MCF 10A (cell line): Measurements from ENCODE around the gene RAMP3. TPM values are rescaled to one million over a fixed set of nuclear protein-coding genes. Genes with fewer than 3 reads are reported as not detected.

Experiments
- BruUV-seq: library from RNA; stranded (reverse); fragments of 400-500 nt; replicated peaks from 2 replicates; lab custom pipeline; 2021; lab: Mats Ljungman, UMichigan
- CTCF ChIA-PET: fragments of 300-600 bp; sonication (Branson Sonifier 250); formaldehyde crosslinking; extraction: SDS; loops from one replicate; lab custom pipeline; 2021; ENCODE audit warnings: antibody characterized with exemption, inconsistent platforms; lab: Yijun Ruan, JAX
- POLR2A ChIA-PET: fragments of 300-600, 350-650 bp; sonication (Branson Sonifier 250); formaldehyde crosslinking; extraction: SDS; loops from one replicate; lab custom pipeline; 2020; ENCODE audit warnings: antibody characterized with exemption, inconsistent platforms; lab: Yijun Ruan, JAX
- DNase-seq: peaks from one replicate; pipeline ENCODE4 v3.0.0-alpha.2; 2018; ENCODE audit not compliant: unreplicated experiment
- H3K27ac Mint-ChIP-seq: one replicate; pipeline ENCODE4 v1.8.0; 2022; ENCODE audit warnings: mild to moderate bottlenecking, low read depth, mixed read lengths; ENCODE audit not compliant: unreplicated experiment
- H3K27me3 Mint-ChIP-seq: one replicate; pipeline ENCODE4 v1.8.0; 2022; ENCODE audit warnings: mixed read lengths; ENCODE audit not compliant: insufficient read depth, unreplicated experiment
- H3K36me3 Mint-ChIP-seq: one replicate; pipeline ENCODE4 v1.8.0; 2022; ENCODE audit warnings: mild to moderate bottlenecking, moderate library complexity, mixed read lengths; ENCODE audit not compliant: insufficient read depth, unreplicated experiment
- H3K4me1 Mint-ChIP-seq: one replicate; pipeline ENCODE4 v1.8.0; 2022; ENCODE audit warnings: mixed read lengths; ENCODE audit not compliant: insufficient read depth, unreplicated experiment
- H3K4me3 Mint-ChIP-seq: one replicate; pipeline ENCODE4 v1.8.0; 2022; ENCODE audit warnings: mild to moderate bottlenecking, moderate library complexity, mixed read lengths; ENCODE audit not compliant: unreplicated experiment
- H3K9me3 Mint-ChIP-seq: one replicate; pipeline ENCODE4 v1.8.0; 2022; ENCODE audit warnings: mixed read lengths; ENCODE audit not compliant: unreplicated experiment
- intact Hi-C: fragments of 100-400 bp; cut with micrococcal nuclease; formaldehyde crosslinking; loops from 2 replicates; pipeline ENCODE4 v1.14.1; 2022
- total RNA-seq: library from RNA; stranded (reverse); gene quantifications from 2 replicates; pipeline ENCODE4 v1.2.3, GENCODE V29; 2022
- TF ChIP-seq, protein P1 (sequence below): fragments of 200-600 bp; IDR thresholded peaks from one replicate; pipeline ENCODE4 v1.8.0; 2022; ENCODE audit warnings: antibody characterized with exemption, mild to moderate bottlenecking; ENCODE audit not compliant: unreplicated experiment

The RAMP3 gene
- total RNA-seq, 1 experiment from 2014 or later = not detected

DNA sequence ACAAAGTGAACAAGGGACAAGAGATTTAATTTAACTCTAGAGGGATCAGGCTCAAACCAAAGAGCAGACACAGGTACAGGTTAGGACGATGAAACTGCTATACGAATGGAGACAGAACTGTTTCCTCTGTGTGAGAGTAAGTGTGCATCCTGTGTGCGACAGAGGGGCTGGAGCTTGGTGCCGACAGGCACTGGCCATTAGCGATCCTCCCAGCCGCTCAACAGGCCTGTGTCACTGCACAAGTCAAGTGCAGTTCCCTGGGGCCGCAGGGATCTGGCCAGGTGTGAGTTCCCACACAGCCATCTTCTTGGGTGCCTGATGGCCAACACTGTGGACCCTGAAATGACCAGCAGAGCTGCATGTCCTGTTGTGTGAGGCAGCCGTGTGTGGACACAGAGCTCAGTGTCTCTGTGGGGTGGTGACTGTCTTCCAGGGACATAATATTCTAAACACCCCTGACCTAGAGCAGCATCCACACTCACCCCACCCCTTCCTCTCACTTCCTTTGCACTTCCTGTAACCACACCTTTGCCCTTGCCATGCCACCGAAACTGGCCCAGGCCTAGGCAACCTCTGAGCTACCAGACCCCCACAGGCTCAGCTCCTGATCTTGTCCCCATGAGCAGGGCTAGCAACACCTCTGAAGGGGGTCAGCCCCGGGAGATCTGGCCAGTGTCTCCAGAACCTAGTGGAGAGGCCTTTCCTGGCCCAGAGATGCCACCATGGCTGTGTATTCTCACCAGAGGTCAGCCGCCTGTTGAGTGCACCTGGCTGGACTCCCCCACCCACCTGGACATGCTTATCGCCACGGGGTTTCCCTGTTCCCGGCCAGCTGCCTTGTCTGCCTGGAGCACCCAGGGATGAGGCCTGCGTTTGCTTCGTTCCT is 34.4 kb upstream of the RAMP3 start:
- intact Hi-C loops = no loop called here
- Mint-ChIP-seq H3K27ac (no peak overlapping the region), H3K9me3 (no peaks in the 10 kb centered on the region), H3K36me3 (peaks cover 5% of the 10 kb centered on the region), H3K4me1 (no peaks in the 10 kb centered on the region), H3K27me3 (no peaks in the 10 kb centered on the region), H3K4me3 (no peak overlapping the region)
- ChIA-PET POLR2A (interaction anchor here (1.0 to 1.4 kb wide), 2 partner anchors 11 to 13 kb away, joined by 3 to 7 read pairs; partner anchors contain the start of gene TBRG4), CTCF (interaction anchor here (0.5 to 7.1 kb wide), 5 partner anchors 9 to 618 kb away, joined by 3 to 47 read pairs (median 5); no protein-coding TSS in a partner anchor)
- TF ChIP-seq, protein P1, sequence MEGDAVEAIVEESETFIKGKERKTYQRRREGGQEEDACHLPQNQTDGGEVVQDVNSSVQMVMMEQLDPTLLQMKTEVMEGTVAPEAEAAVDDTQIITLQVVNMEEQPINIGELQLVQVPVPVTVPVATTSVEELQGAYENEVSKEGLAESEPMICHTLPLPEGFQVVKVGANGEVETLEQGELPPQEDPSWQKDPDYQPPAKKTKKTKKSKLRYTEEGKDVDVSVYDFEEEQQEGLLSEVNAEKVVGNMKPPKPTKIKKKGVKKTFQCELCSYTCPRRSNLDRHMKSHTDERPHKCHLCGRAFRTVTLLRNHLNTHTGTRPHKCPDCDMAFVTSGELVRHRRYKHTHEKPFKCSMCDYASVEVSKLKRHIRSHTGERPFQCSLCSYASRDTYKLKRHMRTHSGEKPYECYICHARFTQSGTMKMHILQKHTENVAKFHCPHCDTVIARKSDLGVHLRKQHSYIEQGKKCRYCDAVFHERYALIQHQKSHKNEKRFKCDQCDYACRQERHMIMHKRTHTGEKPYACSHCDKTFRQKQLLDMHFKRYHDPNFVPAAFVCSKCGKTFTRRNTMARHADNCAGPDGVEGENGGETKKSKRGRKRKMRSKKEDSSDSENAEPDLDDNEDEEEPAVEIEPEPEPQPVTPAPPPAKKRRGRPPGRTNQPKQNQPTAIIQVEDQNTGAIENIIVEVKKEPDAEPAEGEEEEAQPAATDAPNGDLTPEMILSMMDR = no peak
- no TSS peak for BruUV-seq
- no peak for DNase-seq

DNA sequence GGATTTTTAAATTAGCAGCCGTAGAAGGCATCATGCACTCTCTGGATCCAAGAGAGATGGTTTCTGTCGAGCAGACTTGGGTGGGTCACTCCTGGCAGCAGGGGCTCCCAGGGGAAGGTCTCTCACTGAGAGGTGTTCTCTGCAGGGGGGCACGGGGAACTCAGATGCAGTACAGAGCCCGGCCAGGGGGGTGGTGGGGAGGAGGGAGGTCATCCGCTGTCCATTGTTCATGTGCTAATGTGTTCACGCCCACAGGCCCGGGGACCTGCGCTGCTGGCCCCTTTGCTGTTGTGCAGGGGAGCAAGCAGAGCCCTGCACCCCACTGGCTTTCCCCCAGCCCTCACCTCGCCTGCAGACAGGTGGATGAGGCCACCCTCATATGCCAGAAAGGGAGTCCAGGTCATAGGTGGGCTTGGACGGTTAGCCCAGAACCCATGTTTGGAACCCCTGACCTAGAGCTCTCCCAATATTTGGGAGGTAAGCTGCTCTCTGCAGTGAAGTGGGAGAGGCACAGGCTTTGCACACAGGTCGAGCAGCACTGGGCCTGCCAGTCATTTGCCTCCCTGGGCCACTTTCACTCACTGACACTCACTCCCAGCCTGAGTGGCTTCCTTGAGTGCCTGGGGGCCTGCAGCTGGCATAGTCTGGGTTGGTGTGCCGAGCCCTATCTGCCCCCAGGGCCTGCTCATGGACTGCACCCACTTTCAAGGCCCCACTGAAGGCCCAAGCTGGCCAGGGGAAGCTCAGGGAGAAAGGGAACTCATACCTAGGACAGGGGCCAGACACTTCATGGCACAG is 33.5 kb upstream of the RAMP3 start:
- POLR2A ChIA-PET = no interaction called here
- intact Hi-C loops = no loop called here
- no peak for DNase-seq
- H3K27me3 Mint-ChIP-seq = no peaks in the 10 kb centered on the region
- no TSS peak for BruUV-seq
- peaks cover 5% of the 10 kb centered on the region for H3K36me3 Mint-ChIP-seq
- CTCF ChIA-PET = interaction anchor here (0.5 to 7.1 kb wide), 4 partner anchors 10 to 137 kb away, joined by 3 to 47 read pairs (median 5); no protein-coding TSS in a partner anchor
- H3K27ac Mint-ChIP-seq = no peak overlapping the region
- no peaks in the 10 kb centered on the region for H3K9me3 Mint-ChIP-seq
- TF ChIP-seq, protein P1 = no peak
- H3K4me3 Mint-ChIP-seq = no peak overlapping the region
- H3K4me1 Mint-ChIP-seq = no peaks in the 10 kb centered on the region

DNA sequence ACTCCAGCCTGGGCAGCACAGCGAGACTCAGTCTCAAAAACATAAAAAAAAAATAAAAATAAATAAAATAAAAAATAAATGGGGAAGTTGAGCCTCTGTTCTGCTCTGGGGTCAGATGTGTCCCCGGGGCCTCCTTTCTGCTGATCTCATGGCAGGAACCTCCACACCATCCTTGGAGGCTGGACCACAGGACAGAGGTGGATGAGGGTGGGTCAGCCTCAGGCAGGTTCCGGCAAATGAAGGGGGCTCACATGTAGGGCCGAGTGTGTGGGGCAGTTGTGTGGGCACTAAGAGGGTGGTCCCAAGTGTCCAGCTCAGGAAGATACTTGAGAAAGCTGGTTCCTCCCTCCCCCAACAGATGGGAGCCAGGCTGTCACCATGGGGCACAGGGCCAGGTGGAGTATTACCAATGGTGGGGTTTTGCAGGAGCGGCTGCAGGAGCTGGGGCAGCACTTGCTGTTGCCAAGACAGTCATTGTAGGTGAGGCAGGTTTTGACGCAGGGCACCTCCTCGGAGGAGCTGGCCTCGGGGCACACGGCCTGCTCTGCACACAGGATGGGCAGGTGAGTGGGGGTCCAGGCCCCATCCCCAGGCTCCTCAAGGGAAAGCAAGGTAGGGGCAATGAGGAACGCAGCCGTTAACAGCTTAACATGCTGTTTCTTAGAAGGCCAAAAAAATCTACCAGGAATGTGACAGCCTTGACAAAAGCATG is 32.2 kb upstream of the RAMP3 start:
- no peak overlapping the region for H3K27ac Mint-ChIP-seq
- no peaks in the 10 kb centered on the region for H3K27me3 Mint-ChIP-seq
- no peak overlapping the region for H3K4me3 Mint-ChIP-seq
- DNase-seq = no peak
- no TSS peak for BruUV-seq
- TF ChIP-seq, protein P1 = no peak
- no peaks in the 10 kb centered on the region for H3K36me3 Mint-ChIP-seq
- no peaks in the 10 kb centered on the region for H3K4me1 Mint-ChIP-seq
- intact Hi-C loops = no loop called here
- POLR2A ChIA-PET = no interaction called here
- CTCF ChIA-PET = interaction anchor here (7.1 kb wide), 1 partner anchor 11 kb away, joined by 47 read pairs; no protein-coding TSS in a partner anchor
- no peaks in the 10 kb centered on the region for H3K9me3 Mint-ChIP-seq
